Upper lobe of left lung (tissue), 4 donors: ENCODE results near the gene GLP1R.

Source experiments
- EP300 ChIP-seq, 4 donors: sonication (generic); formaldehyde crosslinking; IDR thresholded peaks; one replicate each; pipeline ENCODE4 v1.5.1; 2017; ENCODE audit warnings: antibody characterized with exemption in 4 of 4, control low read depth in 2 of 4
- POLR2A ChIP-seq, 4 donors: fragments of 450-650 bp; IDR thresholded peaks; one replicate each; pipeline ENCODE4 v1.5.1; 2016 to 2017; ENCODE audit warnings: antibody characterized with exemption in 4 of 4, mild to moderate bottlenecking in 2 of 4
- TF ChIP-seq, protein P1 (sequence below), 6 experiments: fragments of 450-650 bp in 4 of 6; fragments of 200-600 bp in 2 of 6; sonication (generic) in 2 of 6; IDR thresholded peaks; one replicate each; pipeline ENCODE4 v1.5.1; 2016 to 2019; ENCODE audit warnings: antibody characterized with exemption in 6 of 6

GRCh38 chr6:39118921-39119320, 70.3 kb downstream of the GLP1R start:
- TF ChIP-seq POLR2A (IDR thresholded peaks at IDR 0.05), result no peak
- TF ChIP-seq EP300 (IDR thresholded peaks at IDR 0.05), result no peak
- TF ChIP-seq, protein P1, sequence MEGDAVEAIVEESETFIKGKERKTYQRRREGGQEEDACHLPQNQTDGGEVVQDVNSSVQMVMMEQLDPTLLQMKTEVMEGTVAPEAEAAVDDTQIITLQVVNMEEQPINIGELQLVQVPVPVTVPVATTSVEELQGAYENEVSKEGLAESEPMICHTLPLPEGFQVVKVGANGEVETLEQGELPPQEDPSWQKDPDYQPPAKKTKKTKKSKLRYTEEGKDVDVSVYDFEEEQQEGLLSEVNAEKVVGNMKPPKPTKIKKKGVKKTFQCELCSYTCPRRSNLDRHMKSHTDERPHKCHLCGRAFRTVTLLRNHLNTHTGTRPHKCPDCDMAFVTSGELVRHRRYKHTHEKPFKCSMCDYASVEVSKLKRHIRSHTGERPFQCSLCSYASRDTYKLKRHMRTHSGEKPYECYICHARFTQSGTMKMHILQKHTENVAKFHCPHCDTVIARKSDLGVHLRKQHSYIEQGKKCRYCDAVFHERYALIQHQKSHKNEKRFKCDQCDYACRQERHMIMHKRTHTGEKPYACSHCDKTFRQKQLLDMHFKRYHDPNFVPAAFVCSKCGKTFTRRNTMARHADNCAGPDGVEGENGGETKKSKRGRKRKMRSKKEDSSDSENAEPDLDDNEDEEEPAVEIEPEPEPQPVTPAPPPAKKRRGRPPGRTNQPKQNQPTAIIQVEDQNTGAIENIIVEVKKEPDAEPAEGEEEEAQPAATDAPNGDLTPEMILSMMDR (IDR thresholded peaks at IDR 0.05), result no peak
